ENCODE measurements around the gene SNED1. TPM values are rescaled to one million over a fixed set of nuclear protein-coding genes. Genes with fewer than 3 reads are reported as not detected.

The SNED1 gene
- total and polyA plus RNA-seq, 9 of the 15 experiments (the other 6 are each of a cell fraction or from before 2014, with no cell fraction given), result 0.03 to 0.07 (median 0.05) TPM; not detected in 5

DNA sequence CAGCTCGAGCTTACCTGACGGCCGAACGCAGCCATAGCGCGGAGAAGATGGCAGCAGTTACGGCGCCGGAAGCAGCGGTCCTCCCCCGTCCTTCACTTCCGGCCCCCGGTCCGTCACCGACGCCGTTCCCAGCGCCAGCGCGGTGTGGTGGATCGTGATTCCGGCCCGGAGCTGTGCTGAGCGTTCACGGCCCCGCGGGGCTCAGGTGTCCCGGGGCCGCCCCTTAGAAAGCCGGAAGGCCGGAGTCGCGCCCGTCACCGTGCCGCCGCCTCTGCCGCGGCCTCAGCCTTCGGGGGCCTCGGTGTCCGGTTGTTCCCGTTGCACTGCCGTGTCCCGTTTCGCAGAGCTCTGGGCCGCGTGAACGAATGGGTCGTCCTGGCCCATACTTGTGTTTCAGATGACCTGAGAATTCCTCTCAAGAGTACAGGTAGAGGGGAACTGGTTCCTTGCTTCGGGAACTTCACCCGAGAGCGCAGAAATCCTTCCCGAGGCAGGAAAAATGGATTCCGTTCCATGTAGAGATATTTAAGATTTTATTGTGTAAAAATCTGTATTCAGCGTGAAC is 103.9 kb downstream of the SNED1 start, which contains the start of gene MTERF4:
MTERF4 (minus strand) TSS at position 49 of the 565 bp plus-strand sequence; CDS start at position 35, 14 bp downstream.
- H3K9ac ChIP-seq (ENCODE audit: insufficient read depth in 1 of 2, low read depth in 2 of 2, low read length in 2 of 2), result peak within 1 kb of the TSS; percentile 96 to 97
- H3K27me3 ChIP-seq (ENCODE audit: control insufficient read depth in 2 of 2, insufficient read depth in 2 of 2, low read length in 2 of 2), result no peaks in the 10 kb centered on the region
- ATAC-seq, result peak; percentile 99
- H3K36me3 ChIP-seq (ENCODE audit: control insufficient read depth, insufficient read depth, low read length), result peaks cover 27% of the 10 kb centered on the region; the same call in 2 of the 3 replicates
- FAIRE-seq, result peak; percentile 37
- DNase-seq (ENCODE audit: extremely low read depth in 1 of 4, low spot score in 3 of 4), result peak; percentile 83 to 87 (median 84)
- peak within 1 kb of the TSS; percentile 88 for H3K4me3 ChIP-seq
- H3K4me2 ChIP-seq (ENCODE audit: insufficient read depth, low read length), result peak within 1 kb of the TSS; percentile 91
- peak within 1 kb of the TSS; percentile 87 for H3K27ac ChIP-seq (ENCODE audit: extremely low read depth, low read depth, low read length)
- H4K20me1 ChIP-seq (replicated peaks; ENCODE audit: control insufficient read depth, insufficient read depth, low read length), result no peaks in the 10 kb centered on the region
- ChIA-PET POLR2A (interaction anchor here (0.6 to 2.1 kb wide), 5 partner anchors 8 to 213 kb away, joined by 3 to 8 read pairs (median 5); partner anchors contain the start of gene PPP1R7), CTCF (ENCODE audit: low intra/inter-chr PET ratio) (no interaction called here)
- no peaks in the 10 kb centered on the region for H3K9me1 ChIP-seq (ENCODE audit: control insufficient read depth, insufficient read depth, low read length)
- peaks cover 42% of the 10 kb centered on the region for H3K79me2 ChIP-seq (ENCODE audit: control insufficient read depth, insufficient read depth, low read length)
- intact Hi-C loops (cut with micrococcal nuclease), result no loop called here
- 1% methylated on average over 16 of the region's 56 CpGs for WGBS (ENCODE audit: insufficient coverage, low coverage, missing lambda C conversion rate)
- peaks cover 0 to 8% of the 10 kb centered on the region in 2 experiments; a peak in 2 of 5 replicates for H3K4me1 ChIP-seq (replicated peaks in 1 of 2; ENCODE audit: control insufficient read depth in 2 of 2, insufficient read depth in 2 of 2, low read length in 2 of 2)
- BruUV-seq (replicated peaks), result TSS peak; percentile 93
- no peaks in the 10 kb centered on the region for H3K9me3 ChIP-seq (replicated peaks; ENCODE audit: control insufficient read depth, insufficient read depth, low read depth, low read length)
- in situ Hi-C loops (cut with MboI), result no loop called here
- H2AFZ ChIP-seq (ENCODE audit: low read depth, low read length), result peak within 1 kb of the TSS; percentile 94
- peak; percentile 78; the same call in 1 of the 2 replicates for TF ChIP-seq ZBTB7A (IDR thresholded peaks at IDR 0.05; ENCODE audit: borderline replicate concordance, control insufficient read depth, low read depth, low read length)
- TF ChIP-seq, protein P1, sequence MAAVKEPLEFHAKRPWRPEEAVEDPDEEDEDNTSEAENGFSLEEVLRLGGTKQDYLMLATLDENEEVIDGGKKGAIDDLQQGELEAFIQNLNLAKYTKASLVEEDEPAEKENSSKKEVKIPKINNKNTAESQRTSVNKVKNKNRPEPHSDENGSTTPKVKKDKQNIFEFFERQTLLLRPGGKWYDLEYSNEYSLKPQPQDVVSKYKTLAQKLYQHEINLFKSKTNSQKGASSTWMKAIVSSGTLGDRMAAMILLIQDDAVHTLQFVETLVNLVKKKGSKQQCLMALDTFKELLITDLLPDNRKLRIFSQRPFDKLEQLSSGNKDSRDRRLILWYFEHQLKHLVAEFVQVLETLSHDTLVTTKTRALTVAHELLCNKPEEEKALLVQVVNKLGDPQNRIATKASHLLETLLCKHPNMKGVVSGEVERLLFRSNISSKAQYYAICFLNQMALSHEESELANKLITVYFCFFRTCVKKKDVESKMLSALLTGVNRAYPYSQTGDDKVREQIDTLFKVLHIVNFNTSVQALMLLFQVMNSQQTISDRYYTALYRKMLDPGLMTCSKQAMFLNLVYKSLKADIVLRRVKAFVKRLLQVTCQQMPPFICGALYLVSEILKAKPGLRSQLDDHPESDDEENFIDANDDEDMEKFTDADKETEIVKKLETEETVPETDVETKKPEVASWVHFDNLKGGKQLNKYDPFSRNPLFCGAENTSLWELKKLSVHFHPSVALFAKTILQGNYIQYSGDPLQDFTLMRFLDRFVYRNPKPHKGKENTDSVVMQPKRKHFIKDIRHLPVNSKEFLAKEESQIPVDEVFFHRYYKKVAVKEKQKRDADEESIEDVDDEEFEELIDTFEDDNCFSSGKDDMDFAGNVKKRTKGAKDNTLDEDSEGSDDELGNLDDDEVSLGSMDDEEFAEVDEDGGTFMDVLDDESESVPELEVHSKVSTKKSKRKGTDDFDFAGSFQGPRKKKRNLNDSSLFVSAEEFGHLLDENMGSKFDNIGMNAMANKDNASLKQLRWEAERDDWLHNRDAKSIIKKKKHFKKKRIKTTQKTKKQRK (IDR thresholded peaks at IDR 0.05; ENCODE audit: borderline replicate concordance, low read depth, low read length), result no peak
- TF ChIP-seq HNRNPH1 (optimal IDR thresholded peaks at IDR 0.05; ENCODE audit: low read depth, low read length), result no peak
- TF ChIP-seq ZNF121 (CRISPR knock-in tag; conservative IDR thresholded peaks at IDR 0.05), result no peak
- peak; percentile 61; the same call in 1 of the 2 replicates for TF ChIP-seq RNF2 (IDR thresholded peaks at IDR 0.05)
- TF ChIP-seq ZKSCAN3 (CRISPR knock-in tag; IDR thresholded peaks at IDR 0.05), result no peak
- peak; percentile 14 for TF ChIP-seq RBM25 (IDR thresholded peaks at IDR 0.05; ENCODE audit: low read depth, low read length, severe bottlenecking)
- no peak for TF ChIP-seq FOS (IDR thresholded peaks at IDR 0.05; ENCODE audit: extremely low read depth, insufficient read length)
- no peak for TF ChIP-seq SMARCC2 (IDR thresholded peaks at IDR 0.05; ENCODE audit: low read depth)
- no peak for TF ChIP-seq NFXL1 (CRISPR knock-in tag; IDR thresholded peaks at IDR 0.05)
- TF ChIP-seq KLF13 (tag; IDR thresholded peaks at IDR 0.05; ENCODE audit: borderline replicate concordance, low read depth), result peak; percentile 65
- TF ChIP-seq C11orf30 (IDR thresholded peaks at IDR 0.05; ENCODE audit: low read depth), result peak; percentile 98
- TF ChIP-seq, protein P2, sequence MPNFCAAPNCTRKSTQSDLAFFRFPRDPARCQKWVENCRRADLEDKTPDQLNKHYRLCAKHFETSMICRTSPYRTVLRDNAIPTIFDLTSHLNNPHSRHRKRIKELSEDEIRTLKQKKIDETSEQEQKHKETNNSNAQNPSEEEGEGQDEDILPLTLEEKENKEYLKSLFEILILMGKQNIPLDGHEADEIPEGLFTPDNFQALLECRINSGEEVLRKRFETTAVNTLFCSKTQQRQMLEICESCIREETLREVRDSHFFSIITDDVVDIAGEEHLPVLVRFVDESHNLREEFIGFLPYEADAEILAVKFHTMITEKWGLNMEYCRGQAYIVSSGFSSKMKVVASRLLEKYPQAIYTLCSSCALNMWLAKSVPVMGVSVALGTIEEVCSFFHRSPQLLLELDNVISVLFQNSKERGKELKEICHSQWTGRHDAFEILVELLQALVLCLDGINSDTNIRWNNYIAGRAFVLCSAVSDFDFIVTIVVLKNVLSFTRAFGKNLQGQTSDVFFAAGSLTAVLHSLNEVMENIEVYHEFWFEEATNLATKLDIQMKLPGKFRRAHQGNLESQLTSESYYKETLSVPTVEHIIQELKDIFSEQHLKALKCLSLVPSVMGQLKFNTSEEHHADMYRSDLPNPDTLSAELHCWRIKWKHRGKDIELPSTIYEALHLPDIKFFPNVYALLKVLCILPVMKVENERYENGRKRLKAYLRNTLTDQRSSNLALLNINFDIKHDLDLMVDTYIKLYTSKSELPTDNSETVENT (CRISPR knock-in tag; IDR thresholded peaks at IDR 0.05), result no peak
- TF ChIP-seq, protein P3, sequence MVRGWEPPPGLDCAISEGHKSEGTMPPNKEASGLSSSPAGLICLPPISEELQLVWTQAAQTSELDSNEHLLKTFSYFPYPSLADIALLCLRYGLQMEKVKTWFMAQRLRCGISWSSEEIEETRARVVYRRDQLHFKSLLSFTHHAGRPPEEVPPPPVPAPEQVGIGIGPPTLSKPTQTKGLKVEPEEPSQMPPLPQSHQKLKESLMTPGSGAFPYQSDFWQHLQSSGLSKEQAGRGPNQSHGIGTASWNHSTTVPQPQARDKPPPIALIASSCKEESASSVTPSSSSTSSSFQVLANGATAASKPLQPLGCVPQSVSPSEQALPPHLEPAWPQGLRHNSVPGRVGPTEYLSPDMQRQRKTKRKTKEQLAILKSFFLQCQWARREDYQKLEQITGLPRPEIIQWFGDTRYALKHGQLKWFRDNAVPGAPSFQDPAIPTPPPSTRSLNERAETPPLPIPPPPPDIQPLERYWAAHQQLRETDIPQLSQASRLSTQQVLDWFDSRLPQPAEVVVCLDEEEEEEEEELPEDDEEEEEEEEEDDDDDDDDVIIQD (CRISPR knock-in tag; IDR thresholded peaks at IDR 0.05), result no peak
- peak; percentile 47; the same call in 1 of the 2 replicates for TF ChIP-seq CBX5 (IDR thresholded peaks at IDR 0.05; ENCODE audit: borderline replicate concordance, low read depth)
